Cardiac septum (tissue), 1 donor: ENCODE results near the gene SPRR2G. TPM values are rescaled to one million over a fixed set of nuclear protein-coding genes. Genes with fewer than 3 reads are reported as not detected.
"Not testable (repeated sequence)": the region's sequence is repeated elsewhere in the genome, so short reads cannot be mapped to it uniquely, and the experiment has no call there.

Experiments
- DNase-seq: peaks from one replicate; pipeline ENCODE4 v3.0.0-alpha.2; 2020; ENCODE audit warnings: low spot score
- intact Hi-C: fragments of 100-400 bp; cut with DNase I; formaldehyde crosslinking; loops from one replicate; pipeline ENCODE4 v1.14.0; 2022
- long read RNA-seq: library from polyadenylated mRNA; unstranded; transcript quantifications from one replicate; pipeline ENCODE4 v2.0.0, GENCODE V29; 2021
- total RNA-seq: library from RNA; stranded (reverse); fragmentation: NEBNext Ultra II Directional; extraction: Animal tissue kit (Norgen Biotek cat#: 25700); gene quantifications from one replicate; pipeline ENCODE4 v1.2.1, GENCODE V29; 2021
- donor health status: DM: no; HTN: no; CAD: no.

The SPRR2G gene
- total RNA-seq: not detected
- long read RNA-seq: 0 reads

DNA sequence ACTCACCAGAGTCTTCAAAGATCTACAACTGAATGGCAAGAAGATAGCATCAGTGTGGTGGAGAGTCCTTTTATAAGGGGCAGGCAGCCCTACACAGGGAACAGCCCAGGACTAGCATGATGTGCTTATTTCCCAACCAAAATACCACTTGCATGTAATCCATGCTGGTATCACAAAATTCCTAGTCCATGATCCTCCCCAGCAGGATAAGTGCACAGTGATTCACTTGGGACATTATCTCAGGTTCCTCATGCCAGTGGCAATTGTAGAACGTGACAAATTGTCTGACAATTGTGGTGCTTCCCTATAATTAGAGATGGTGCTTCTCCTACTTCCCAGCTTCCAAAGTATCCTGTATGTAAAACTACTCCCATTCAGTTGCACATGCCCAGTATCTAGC, at the start of gene SPRR2G:
TSS of gene SPRR2G (minus strand) at position 45 of the 400 bp plus-strand sequence. CDS start 780 bp downstream, outside the sequence.
- DNase-seq: no peak
- intact Hi-C loops: no loop called here

DNA sequence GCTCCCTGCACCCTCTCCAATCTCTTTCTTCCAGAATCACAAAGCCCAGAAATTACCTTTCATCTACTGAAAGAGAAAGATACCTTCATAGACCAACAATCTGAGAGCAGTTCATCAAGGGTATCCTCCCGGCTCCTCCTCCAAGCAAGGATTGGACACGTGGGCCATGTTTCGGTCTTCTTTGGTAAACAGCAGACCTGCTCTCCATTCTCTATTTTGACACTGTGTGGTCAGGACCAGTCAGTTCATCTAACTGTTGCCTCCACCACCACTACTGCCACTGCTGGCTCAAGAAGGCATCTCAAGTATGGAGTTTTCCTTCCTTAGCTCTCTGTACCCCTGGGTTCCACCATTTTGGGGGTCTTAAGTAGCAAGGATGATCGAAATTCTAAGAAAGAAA, 44.5 kb upstream of the SPRR2G start:
- intact Hi-C loops: no loop called here
- DNase-seq: no peak

DNA sequence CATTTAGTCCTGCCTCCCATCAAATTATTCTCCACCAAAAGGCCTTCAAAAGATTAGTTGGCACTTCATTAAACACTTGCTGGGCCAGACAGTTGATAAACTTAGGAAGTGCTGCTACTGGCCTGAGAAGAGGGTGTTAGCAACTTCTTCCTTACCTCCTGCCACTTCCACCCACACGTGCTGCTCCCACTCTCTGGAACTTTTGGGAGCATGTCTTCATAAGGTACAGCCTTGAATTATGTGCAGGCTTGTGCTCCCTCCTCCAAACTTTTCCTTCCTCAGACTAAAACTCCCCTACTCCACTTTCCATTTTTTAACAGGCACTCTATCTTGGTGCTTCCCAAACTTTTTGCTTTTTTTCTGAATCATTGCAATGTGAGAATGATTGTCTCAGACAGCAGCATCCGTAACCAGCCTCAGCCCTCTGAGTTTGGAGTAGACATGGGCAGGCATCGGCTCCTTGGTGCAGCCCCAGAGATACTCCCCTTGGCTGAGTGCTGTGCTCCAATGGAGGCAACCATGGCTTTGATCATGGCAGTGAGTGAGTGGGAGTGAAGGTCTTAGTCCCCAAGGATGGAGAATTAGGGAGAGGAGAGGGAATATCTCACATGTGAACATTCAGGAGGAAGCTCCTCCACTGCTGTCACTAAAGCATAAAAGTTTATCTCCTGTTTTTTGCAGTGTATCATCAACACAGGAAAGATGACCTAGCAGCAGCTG, 43.8 kb upstream of the SPRR2G start:
- intact Hi-C loops: no loop called here
- DNase-seq: no peak

DNA sequence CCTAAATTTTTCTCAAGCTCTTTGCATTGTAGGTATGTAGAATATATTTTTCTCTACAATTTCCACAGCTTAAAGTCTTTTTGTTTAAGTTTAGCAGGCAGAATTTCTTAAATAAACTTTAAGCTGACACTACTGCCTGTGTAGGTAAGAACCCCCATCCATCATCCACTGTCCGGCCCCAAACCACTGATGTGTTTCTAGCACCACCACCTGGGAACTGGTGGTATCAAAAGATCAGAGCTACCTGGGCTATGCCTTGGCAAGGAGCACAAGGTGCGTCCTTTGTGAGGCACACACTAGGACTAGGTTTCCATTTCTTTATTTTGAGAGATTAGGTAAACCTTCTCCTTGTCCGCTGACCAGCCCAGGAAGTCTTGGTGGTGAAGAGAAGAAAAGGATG, 42.0 kb upstream of the SPRR2G start:
- no peak for DNase-seq
- intact Hi-C loops: no loop called here

DNA sequence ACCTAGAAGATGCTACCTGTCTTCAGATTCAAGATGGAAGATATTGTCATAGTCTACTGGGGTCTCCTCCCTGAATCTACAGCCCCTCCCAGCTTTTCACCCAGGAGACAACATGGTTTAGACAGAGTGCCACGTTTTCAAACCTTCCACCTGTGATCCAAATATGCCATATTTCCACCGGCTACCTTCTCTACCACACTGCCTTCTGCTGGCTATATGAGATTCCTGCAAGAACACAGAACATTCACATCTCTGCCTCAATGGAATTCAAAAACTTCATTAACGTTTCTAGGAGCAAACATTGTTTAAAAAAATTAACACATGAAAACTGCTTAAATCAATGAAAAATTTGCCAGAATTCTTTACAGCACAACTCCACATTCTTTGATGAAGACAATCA, 39.7 kb upstream of the SPRR2G start:
- DNase-seq: no peak

DNA sequence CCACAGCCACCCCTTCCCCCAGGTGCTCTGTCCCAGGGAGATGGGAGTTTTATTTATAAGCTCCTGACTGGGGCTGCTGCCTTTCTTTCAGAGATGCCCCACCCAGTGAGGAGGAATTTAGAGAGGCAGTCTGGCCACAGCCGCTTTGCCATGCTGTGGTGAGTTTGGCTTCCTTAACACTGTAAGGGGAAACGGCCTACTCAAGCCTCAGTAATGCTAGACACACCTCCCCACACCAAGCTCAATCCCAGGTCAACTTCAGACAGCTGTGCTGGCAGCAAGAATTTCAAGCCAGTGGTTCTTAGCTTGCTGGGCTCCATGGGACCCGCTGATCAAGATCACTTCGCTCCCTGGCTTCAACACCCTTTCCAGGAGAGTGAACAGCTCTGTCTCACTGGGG, 37.6 kb upstream of the SPRR2G start:
- intact Hi-C loops, DNase-seq: not testable (repeated sequence)

More for the DNA sequence above, 39.7 kb upstream of the SPRR2G start:
- intact Hi-C loops: no loop called here

DNA sequence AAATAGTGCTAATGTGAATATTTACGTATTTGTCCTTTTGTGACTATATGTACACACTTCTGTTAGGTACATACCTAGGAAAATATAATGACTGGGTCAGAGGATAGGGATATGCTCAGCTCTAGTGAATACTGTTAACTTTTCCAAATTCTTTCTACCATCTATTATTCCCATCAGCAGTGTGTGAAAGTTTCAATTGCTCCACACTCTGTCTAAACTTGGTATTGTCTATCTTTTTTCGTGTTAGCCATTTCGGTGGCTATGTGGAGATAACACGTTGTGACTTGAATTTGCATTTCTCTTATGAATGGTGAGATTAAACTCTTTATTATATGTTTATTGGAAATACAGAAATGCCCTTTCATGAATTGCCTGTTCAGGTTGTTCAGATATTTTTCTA, 29.9 kb upstream of the SPRR2G start:
- intact Hi-C loops: no loop called here
- no peak for DNase-seq

DNA sequence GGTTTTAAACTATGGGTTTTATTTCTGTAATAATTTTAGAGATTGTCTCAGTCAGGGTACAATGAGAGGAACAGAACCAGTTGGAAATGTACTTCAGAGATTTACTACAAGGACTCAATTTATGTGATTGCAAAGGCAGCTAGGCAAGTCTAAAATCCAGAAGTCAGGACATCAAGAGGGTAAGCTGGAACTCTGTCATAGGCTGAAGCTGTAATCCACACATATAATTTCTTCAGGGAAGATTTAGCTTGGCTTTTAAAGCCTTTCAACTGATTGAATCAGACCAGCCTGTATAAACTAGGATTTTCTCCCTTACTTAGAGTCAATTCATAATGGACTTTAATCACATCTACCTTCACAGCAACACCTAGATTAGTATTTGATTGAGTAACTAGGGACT, 28.2 kb upstream of the SPRR2G start:
- no peak for DNase-seq
- intact Hi-C loops: no loop called here

DNA sequence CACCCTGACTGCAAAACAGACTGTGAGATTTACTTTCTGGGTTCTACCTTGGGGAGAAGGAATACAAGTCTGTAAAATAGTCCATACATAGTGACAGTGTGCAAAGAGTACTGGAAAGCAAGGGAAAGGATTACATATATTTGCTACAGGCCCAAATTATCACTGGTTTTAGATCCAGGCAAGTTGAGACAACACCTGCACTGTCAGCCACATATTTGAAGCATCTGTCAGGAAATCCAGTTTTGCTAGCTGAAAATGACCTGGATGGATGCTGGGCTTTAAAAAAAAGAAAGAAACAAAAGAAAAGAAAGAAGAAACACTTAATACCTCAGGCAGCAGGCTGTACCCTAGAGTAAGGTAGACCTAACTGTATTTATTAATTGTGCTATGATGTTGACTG, 23.9 kb upstream of the SPRR2G start:
- no peak for DNase-seq
- intact Hi-C loops: no loop called here

DNA sequence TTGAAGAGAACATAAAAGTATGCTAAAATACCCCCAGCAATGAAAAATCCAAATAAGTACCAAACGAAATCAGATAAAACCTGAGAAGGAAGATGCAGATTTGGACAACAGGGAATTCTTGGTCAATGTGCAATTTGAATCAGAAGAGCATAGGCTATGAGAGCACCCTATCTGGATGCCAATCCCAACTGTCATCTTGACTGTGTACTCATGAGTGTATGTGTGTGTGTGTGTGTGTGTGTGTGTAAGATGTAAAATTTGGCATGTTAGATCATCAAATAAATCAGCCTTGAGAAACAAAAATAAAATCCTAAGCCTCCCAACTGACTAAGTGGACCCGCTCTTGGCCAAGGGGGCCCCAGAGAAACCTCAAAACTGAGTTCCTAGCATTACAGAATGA, 18.0 kb upstream of the SPRR2G start:
- no peak for DNase-seq
- intact Hi-C loops: no loop called here

DNA sequence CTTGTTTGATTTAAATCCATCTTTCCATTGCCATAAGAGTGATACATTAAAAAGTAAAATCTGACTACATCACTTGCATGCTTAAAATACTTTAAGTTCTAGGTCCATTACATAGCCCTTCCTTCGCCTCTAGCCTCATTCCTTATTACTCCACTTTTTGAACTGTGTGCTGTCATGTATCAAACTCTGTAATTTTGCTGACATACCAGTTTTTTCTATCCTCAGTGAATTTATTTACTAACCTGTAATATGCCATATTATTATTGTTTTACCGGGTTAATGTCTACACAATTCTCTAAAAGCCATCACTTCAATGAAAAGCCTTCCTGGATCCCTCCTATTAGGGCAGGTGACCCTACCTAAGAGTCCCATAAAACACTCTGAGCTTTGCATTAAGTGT, 4.9 kb upstream of the SPRR2G start:
- no peak for DNase-seq
- intact Hi-C loops: no loop called here

DNA sequence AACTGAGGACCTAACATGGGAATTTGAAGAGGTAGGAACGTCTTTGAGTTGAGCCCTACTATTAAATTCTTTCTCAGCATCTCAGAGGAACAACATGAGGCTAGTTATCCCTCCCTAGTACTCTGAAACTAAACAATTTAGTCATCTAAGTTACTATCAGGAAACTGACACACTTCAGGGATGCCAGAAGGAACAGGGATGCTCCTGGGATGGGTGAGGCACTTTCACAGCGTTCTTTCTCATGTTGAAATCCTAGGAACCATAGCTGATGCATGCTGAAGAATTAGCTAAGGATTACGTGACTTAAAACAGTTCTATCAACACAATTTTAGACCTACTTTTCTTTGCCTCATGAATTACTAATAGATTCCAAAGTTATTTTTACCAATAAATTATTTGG, 1.8 kb upstream of the SPRR2G start:
- DNase-seq: no peak
- intact Hi-C loops: no loop called here

DNA sequence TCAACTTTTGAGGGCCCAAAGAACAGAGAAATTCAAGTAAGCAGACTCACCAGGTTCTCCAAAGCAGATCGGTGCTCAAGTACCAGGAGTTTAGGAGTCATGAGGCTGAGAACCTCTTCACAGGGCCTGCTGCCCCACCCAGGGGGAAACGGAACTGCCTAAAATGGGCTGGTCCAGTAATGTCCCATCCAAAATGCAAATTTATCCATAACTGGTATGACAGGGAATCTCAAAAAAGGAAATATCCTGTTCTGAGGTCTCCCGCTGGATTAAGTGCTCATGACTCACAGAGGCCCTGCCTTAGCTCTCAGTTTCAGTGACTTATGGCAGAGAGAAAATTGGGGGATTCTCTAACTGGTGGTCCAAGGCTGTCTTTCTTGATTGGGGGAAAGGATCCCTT, 9.3 kb downstream of the SPRR2G start:
- no peak for DNase-seq
- intact Hi-C loops: no loop called here

DNA sequence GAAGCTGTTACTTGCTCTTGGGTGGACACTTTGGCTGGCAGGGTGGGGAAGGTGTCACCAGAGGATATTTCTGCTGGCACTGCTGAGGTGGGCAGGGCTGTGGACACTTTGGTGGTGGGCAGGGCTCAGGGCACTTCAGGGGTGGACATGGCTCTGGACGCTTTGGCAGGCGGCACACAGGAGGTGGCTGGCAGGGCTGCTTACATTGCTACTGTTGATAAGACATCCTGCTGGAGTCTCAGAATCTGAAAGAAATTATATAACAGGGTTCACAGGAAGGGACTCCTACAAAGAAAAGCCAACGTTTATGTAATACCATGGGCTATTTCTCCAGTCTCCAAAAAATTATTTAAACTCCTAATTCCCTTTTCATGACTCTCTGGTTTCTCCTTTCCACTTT, 10.2 kb downstream of the SPRR2G start:
- intact Hi-C loops: no loop called here

DNA sequence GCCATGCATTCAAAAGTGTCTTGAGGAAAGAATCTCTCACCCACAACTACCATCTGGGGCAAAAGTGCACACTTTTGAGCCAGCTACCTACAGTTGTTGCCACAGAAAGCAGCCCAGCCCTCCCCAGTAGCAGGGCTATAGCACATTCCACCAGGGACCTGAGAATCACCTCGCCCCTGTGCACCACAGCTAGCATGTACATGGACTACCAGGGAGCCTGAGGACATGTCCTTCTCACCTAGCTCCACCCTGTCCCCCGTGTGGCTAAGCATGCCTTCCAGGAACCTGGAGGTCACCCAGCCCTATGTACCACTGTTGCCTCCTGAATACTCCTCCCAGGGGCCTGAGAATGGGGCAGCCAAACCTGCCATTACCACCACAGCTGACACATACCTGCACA, 16.9 kb downstream of the SPRR2G start:
- intact Hi-C loops: no loop called here
- DNase-seq: no peak

More for the DNA sequence above, 10.2 kb downstream of the SPRR2G start:
- no peak for DNase-seq

DNA sequence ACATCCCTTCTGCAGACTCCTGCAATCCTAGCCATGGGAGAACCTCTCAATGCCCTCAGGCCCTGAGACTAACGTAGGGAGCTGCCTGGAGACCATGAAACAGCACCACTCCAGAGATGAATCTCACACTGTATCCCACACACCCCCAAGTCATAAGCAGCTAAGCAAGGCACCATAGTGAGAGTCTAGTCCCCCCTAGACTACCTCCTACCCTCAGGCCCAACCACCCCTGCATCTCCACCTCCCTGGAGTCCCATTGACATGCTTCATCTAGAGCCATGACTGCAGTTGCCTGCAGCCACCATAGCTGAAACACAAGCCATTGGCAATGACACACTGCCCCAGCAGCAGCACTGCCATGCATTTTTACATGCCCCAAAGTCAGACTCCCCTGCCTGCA, 17.4 kb downstream of the SPRR2G start:
- no peak for DNase-seq
- intact Hi-C loops: no loop called here

DNA sequence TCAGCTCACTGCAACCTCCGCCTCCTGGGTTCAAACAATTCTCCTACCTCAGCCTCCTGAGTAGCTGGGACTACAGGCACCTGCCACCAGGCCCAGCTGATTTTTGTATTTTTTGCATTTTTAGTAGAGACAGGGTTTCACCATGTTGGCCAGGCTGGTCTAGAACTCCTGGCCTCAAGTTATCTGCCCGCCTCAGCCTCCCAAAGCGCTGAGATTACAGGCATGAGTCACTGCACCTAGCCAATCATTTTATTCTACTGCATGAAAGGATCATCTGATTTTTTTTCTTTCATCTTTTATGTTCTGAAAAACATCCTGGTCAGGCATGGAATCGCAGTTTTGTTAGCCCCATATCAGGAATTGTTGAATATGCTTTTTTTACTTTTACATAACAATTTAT, 22.0 kb downstream of the SPRR2G start:
- DNase-seq, intact Hi-C loops: not testable (repeated sequence)

DNA sequence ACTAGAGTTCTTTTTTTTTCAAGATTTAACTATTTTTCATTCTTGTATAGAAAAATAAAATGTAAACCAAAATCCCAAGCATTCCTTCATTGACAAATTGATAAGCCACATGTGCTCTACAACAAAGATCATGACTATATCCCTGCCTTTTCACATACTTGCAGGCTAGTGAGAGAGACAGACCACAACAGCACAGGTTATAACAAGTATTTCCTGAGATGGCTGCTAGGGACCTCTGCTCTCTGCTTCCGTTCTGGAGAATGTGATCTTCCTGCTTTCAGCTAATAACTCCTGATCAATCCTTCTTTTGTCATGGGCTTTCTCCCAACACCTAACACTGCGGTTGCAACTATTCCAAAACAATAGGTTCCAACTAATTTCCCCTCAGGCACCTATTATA, 23.4 kb downstream of the SPRR2G start:
- intact Hi-C loops: no loop called here
- DNase-seq: no peak

DNA sequence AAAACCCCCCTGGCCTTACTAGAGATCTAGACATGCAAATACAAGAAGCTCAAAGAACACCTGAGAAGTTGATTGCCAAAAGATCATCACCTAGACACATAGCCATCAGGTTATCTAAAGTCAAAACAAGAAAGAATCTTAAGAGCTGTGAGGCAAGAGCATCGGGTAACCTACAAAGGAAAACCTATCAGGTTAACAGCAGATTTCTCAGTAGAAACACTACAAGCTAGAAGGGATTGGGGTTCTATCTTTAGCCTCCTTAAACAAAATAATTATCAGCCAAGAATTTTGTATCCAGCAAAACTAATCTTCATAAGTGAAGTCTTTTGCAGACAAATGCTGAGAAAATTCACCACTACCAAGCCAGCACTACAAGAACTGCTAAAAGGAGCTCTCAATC, 25.2 kb downstream of the SPRR2G start:
- DNase-seq: no peak
- intact Hi-C loops: no loop called here

DNA sequence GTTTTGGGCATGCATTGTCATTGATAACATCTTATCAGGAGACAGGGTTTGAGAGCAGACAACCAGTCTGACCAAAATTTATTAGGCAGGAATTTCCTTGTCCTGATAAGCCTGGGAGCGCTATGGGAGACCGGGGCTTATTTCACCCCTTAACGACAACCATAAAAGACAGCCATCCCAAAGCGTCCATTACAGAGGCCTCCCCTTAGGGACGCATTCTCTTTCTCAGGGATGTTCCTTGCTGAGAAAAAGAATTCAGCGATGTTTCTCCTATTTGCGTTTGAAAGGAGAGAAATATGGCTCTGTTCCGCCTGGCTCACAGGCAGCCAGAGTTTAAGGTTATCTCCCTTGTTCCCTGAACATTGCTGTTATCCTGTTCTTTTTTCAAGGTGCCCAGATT, 26.9 kb downstream of the SPRR2G start:
- intact Hi-C loops, DNase-seq: not testable (repeated sequence)

DNA sequence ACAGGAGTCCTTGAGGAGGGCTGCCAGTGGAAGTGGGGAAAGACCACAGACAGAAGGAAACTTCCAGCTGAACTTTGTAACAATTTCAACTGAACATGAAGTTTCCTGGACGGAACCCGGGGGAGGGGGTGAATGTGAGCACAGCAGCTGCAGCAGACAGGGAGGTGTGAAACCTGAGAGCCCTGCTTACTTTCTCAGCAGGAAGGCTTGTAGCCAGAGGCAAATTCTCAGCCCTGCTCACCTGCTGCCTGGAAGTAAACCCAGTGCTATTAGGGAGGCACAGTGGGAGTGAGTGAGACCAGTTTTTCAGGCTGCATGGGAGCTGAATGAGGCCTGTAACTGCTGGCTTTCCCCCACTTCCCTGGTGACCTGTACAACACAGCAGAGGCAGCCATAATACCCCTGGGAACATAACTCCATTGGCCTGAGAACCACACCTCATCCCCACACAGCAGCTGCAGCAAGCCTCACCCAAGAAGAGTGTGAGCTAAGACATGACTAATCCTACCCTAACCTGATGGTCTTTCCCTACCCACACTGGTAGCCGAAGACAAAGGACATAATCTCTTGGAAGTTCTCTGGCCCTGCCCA, 27.8 kb downstream of the SPRR2G start:
- DNase-seq: no peak
- intact Hi-C loops: no loop called here

DNA sequence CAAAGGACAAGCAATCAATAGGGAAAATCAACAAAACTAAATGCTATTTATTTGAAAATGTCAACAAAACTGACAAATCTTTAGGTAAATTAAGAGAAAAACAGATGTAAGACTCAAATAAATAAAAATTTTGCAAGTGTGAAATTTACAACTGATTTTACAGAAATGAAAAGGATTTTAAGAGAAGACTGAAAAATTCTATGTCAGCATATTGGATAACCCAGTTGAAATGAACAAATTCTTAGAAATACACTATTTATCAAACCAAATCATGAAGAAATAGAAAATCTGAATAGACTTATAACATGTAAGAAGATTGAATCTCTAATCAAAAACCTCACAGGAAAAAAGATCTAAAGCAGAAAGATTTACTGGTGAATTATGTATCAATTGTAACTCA, 29.7 kb downstream of the SPRR2G start:
- intact Hi-C loops: no loop called here

More for the DNA sequence above, 29.7 kb downstream of the SPRR2G start:
- no peak for DNase-seq
